ENCODE results near the gene FREY1.

Gene FREY1

GRCh38 chr11:45906965-45907611 is at the start of gene FREY1:
TSS of gene FREY1 (minus strand) at chr11:45907271. CDS start at chr11:45907245, 26 bp downstream.
- no peak for DNase-seq

DNA sequence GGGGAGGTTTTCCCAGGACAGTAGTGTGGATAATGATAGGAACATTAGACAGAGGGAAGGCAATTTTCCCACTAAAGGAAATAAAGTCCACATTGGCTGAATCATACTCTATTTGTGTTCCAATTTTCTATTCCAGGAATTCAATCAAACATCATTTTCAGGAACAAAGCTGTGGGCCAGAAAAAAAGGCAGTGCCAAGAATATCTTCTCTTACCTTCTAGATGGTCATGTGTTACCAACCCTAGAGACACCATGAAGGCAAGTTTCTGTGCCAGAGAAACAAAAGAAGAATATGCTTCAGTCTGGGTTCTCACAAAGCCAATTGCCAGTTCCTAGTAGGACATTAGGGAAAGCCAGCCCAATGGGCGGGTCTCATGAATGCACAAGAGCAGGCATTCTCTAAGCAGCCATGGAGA is 42.9 kb upstream of the FREY1 start:
- DNase-seq: no peak

- no peak for DNase-seq
Observed at GRCh38 chr11:45948356-45948755, 41.3 kb upstream of the FREY1 start.

- no peak for DNase-seq
Observed at GRCh38 chr11:45947885-45948284, 40.8 kb upstream of the FREY1 start.

GRCh38 chr11:45945397-45945999 is 38.4 kb upstream of the FREY1 start:
- DNase-seq: no peak

DNA sequence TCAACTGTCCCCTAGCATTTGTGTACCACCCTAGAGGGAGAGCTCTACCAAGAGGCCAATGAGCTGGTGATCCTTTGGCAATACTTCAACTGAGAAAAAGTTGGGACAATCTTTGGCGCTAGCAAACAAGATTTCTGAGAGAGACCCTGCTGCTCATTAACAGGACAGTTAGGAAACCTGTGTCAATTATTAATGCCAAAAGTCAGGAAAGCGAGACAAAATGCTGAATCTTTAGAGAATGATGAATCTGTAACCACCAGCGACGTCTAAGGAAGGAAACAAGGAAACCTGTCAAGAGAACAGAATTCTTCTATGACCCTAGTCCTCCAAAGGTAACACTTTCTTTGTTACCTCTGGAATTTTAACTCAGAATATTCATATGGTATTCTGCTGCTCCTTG is 35.3 kb upstream of the FREY1 start:
- no peak for DNase-seq

- no peak for DNase-seq
Observed at GRCh38 chr11:45941285-45941684, 34.2 kb upstream of the FREY1 start.

- no peak for DNase-seq
Observed at GRCh38 chr11:45939836-45940235, 32.8 kb upstream of the FREY1 start.

GRCh38 chr11:45937916-45938315 is 30.8 kb upstream of the FREY1 start:
- DNase-seq: no peak

GRCh38 chr11:45936511-45937054 is 29.5 kb upstream of the FREY1 start:
- DNase-seq: no peak

DNA sequence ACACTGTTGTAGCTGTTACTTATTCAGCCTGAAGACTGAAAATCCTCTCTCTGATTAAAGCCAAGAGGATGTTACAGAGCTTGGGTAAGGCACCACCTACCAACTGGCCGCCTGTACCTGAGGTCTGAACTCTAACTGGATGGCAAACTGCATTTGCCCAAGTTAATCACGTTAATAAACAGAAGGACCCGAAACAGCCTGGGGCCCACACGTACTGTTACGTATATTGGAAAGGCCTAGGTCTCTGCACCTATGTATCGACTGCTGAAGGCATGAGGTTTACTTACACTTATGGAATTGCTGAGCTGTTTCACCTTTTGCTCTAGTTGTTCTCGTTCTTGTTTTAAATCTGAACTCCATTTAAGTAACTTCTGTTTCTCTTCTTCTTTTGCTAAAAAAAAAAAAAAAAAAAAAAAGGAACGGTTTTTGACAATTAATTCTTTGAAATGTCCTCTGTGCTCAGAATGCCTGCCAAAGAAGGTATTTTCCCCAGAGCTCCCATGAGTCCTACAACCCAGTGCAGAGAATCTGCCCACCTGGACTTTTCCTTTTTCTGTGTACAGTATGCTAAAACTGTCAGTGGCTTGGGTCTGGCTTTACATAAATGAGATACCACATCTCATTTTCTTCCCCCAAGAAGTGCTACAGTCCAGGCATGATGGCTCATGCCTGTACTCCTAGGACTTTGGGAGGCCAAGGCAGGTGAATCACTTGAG is 28.4 kb upstream of the FREY1 start:
- DNase-seq: no peak

GRCh38 chr11:45934580-45935318 is 27.7 kb upstream of the FREY1 start:
- DNase-seq: no peak

DNA sequence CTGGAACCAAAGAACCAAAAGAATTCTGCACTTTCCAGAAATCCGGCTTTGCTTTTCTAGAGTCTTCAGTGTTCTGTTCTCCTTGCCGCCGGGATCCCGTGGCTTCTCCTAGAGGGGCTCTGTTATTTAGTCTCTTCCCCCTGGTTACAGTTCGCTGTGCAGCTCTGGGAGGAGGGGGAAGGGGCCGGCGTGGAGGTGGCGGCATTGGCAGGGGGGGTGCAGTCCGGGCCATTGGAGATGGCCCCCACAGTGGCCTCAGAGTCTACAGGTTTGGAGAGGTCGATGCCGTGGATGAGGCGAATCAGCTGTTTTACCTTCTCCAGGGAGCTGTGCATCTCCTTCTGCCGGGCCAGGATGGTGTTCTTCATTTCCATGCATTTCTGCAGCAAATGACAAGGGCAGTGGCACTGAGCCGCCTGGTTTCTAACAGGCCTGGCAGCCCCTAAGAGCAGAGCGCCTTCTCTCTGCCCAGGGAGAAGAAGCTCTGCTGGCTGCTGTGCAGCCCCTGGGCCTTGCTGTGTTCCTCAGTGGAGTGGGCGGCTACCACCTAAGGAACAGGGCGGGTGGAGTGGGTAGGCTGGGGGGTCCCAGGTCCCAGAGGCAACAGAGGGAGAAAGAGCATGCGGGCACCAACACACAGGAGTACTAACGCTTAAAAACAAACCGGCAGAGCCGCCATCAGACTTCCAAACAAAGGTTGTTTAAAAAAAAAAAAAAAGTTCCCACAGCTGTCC is 26.9 kb upstream of the FREY1 start:
- DNase-seq: no peak

GRCh38 chr11:45933131-45933831 is 26.2 kb upstream of the FREY1 start:
- DNase-seq: no peak

GRCh38 chr11:45932217-45932616 is 25.1 kb upstream of the FREY1 start:
- DNase-seq: no peak

DNA sequence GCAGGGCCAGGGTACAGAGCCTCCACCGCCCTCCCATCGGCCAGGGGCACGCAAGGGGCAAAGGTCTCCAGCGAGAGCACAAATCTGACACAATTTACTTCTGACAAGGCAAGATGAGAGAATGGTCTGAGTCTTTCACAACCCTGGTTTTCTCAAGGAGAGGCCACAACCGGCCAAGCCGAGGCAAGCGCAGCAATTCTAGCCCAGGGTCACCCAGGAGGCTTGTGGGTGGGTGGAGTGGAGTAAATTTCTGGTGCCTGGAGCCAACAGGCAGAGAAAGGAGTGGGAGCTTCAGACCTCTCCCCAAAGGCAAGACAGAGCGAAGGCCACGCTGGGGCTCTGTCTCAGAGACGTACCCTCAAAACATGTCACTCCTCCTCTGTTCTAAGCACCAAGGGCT is 24.7 kb upstream of the FREY1 start:
- no peak for DNase-seq

GRCh38 chr11:45930951-45931570 is 24.0 kb upstream of the FREY1 start:
- no peak for DNase-seq

- no peak for DNase-seq
Observed at GRCh38 chr11:45930031-45930794, 23.1 kb upstream of the FREY1 start.

DNA sequence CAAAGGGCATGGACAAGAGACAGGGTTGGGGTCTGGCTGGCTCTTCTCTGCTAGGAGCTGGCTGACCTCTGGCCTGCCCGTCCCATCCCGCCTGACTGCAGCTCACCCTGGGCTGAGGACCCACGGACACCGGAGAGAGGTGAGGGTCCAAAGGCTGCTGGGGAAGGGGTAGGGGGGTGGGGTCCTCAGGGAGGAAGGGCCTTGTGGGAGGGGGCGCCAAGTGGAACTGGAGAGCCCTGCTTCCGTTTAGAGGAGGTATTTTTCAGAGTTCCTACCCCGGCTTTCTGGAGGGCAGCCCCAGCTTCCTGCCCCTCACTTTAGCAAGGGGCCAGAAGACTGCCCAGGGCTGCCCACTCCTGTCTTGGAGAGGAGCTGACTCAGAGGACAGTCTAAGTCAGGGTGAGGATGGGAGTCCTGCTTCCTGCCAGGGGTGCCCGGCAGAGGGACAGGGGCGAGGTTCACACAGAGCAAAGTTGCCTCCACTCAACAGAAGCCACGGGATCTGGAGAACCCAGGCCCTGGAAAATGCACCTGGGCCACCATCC is 22.5 kb upstream of the FREY1 start:
- no peak for DNase-seq

DNA sequence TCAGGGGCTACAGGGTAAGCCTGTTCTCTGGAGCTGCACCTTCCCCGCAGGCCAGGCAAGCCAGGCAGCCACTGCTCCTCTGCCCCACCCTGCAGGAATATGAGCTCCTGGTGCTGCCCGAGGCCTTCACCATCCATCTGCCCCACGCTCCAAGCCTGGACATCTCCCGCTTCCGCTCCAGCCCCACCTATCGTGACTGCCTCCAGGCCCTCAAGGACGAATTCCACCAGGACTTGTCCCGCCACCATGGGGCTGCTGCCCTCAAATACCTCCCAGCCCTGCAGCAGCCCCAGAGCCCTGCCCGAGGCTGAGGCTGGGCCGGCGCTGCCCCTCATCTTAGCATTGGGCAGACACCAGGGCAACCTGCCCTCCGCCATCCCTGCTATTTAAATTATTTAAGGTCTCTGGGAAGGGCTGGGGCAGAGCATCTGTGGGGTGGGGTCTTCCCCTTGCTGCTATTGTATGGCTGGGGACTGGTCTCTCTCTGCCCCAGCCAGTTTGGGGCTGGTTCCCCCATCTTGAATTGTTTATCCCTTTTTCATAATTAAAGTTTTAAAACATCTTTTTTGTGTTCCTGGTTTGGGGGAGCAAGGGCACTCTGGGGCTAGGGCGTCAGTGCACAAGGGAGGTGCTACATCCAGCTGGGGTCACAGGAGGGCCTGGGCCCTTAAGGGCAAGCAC is 21.6 kb upstream of the FREY1 start:
- no peak for DNase-seq

Measured in KG1 (cell line).